H4 (cell line): Measurements from ENCODE around the gene THTPA. TPM values are rescaled to one million over a fixed set of nuclear protein-coding genes. Genes with fewer than 3 reads are reported as not detected.
"Not testable (repeated sequence)": the region's sequence is repeated elsewhere in the genome, so short reads cannot be mapped to it uniquely, and the experiment has no call there.

ENCODE experiments used
- DNase-seq: peaks from one replicate; pipeline ENCODE4 v3.0.0-alpha.2; 2015; ENCODE audit warnings: low spot score
- total RNA-seq: library from RNA; depleted of rRNA; stranded (reverse); fragments of >200 nt; shearing (Covaris generic); gene quantifications from 2 replicates; pipeline ENCODE4 v1.2.3, GENCODE V29; 2014

THTPA gene
- total RNA-seq, 1 experiment from 2014 or later = 11.8 TPM

DNA sequence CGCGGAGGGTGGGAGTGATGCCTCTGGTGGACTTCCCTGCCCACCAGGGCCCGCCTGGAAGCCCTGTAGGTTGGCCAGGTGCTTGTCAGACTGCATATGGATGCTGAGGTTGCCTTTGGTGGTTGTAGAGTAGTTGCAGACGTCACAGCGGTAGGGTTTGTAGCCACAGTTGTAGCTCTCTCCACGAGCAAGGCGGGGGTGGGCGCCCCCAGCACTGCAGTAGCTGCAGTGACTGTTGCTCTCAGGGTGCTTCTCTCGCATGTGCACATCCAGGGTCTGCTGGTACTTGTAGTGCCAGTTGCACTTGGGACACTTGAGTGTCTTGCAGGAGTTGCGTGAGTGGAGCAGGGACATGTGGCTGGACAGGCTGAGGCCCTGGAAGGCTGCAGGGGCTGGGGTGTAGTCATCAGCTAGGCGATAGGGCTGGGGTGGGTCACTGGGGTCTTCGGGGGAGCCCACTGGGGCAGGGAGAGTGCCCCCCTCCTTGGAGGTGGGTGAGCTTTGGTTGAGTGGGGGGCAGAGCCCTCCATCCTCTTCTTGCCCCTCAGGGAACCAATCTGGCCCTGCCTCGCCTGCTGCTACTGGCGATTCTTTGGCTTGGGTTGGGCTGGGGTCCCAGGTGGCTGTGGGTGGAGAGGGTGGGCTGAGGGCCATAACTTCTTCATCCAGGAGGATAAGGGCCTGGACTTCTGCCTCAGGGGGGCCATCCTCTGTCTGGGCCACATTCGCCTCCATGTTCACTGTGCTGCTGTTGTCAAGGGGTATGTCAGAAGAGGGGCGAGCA lies 22.2 kb upstream of the THTPA start:
- no peak for DNase-seq

- no peak for DNase-seq
These were observed 20.1 kb upstream of the THTPA start for GRCh38 chr14:23535943-23536342.

DNA sequence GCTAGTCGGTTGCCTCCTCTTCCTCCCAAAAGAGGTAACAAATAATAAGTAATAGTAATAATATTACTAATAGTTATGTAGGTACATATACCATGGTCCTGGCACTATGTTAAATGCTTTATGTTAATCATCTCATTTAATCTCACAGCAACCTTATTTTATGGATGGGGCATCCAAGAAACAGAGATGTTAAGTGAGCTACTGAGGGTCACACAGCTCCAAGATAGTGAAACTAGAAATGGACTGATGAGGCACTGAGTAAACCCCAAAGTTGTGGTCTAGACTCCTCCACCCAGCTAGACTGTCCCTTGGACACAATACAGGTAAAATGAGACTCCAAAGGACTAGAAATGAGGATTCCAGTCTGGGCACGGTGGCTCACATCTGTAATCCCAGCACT lies 19.6 kb upstream of the THTPA start:
- DNase-seq = no peak

DNA sequence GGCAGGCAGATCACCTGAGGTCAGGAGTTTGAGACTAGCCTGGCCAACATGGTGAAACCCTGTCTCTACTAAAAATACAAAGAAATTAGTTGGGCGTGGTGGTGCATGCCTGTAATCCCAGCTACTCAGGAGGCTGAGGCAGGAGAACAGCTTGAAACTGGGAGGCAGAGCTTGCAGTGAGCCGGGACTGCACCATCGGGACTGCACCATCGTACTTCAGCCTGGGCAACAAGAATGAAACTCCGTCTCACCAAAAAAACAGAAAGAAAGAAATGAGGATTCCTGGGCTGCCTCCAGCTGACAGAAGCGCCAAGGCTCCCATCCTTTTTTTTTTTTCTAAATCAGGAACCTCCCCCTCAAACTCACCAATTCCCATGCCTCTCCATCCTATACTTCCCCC lies 19.2 kb upstream of the THTPA start:
- DNase-seq = not testable (repeated sequence)

- DNase-seq = no peak
These were observed 18.6 kb upstream of the THTPA start for GRCh38 chr14:23537351-23538049.

DNA sequence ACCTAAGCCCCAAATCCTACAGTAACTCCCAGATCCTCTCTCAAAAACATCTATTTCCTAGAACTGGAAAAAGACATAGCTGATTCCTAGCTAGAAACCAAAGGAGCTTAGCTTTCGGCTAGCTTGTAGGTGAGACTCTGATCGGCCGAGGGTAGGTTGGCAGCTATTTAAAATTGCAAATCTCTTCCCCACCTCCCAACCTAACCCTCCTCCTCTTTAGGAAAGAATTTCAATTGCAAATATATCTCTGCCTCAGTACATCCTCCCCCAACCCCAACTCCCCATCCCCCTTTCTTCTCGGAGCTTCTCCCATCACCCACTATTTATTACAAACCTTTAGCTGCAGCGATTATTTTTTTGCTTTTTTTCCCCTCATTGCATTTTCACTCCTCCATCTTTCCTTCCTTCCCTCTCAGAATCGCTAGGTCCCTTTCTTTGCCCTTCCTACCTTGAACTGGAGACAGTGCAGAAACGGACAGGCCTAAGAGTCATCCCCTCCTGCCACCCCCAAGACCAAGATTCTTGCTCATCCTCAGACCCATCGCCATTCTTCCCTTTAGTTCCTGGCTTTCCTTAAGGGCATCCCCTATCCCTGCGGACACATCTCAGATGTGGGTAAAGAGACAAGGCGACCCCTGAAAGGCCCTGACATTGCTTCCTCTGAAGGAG lies 17.9 kb upstream of the THTPA start:
- DNase-seq = no peak

GRCh38 chr14:23538785-23539184 lies 17.3 kb upstream of the THTPA start:
- no peak for DNase-seq

DNA sequence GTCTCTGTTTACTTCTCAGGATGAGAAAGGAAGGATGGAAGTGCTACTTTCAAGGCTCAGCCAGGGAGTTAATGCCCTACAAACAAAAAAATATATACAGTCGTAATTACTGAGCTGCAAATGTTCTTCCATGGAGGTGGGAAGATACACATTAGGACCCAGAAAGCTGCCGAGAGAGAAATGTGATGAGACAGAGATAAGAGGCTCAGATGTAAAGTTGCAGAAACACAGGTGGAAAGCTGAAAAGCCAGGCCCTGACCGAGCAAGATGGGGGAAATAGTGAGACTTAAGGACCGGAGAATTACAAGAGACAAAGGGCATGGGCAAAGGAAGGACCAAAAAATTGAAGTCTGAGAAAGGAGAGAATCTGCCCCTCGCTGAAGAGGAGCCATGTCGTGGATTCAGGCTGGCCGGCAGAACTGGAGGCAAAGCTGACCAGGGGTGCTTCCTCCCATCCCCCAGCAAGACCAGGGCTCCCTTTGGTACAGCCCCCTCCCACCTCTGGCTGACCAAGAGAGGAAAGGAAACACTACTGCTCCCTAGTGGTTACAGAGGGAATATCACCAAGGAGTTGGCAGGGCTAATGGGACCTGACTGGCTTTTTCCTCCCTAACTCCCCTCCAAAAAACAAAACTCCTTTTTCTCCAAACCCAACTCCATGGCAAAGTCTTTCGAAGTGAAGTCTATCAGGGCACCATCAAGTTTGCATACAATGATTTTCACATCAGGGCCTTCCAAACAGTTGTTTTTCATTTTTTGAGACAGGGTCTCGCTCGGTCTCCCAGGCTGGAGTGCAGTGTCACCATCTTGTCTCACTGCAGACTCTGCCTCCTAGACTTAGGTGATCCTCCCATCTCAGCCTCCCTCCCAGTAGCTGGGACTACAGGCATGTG lies 16.6 kb upstream of the THTPA start:
- DNase-seq = peak; percentile 37

DNA sequence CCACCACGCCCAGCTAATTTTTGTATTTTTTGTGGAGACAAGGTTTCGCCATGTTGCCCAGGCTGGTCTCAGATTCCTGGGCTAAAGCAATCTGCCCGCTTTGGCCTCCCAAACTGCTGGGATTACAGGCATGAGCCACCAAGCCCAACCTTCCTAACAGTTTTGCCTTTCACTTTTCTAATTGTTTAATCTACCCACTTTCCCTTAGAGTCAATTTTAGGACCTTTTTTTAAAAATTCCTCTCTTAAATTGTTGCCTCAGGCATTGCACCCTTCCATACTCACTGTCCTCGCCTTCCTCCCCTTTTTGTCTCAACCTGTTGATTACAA lies 16.0 kb upstream of the THTPA start:
- DNase-seq = no peak

DNA sequence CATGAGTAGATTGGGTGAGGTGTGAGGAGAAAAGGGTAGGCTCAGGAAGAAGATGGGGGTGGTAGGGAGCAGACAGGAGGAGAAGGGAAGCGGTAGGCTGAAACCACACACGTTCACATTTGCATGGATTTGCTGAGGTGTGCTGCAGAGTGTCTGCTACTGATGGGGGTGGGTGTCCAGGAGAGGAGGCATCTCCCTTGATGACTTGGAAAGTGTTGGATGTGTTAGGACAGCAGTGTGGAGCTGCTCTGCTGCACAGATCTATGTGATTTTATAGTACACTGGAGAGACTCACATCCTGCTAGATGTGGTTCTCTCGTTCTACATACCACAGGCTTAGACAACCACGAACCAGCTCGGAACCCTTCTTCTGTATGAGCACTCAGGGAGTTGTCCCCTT lies 13.8 kb upstream of the THTPA start:
- DNase-seq = no peak

DNA sequence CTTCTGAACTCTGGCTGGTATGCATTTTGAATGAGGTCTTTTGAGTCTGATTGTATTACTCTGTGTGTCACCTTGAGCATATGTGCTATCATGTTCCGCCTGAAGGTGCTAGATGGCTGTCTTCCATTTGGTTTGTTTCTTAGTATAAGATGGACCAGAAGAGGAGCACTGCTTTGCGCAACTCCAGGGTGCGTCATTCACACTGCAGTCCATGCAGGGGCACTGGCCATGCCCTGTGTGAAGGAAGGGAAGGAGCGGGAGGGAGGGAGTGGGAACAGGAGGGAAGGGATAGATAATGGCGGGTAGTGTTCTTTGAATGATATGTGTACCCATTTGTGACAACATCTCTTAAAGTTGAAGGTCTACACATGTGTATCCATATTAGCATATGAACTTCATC lies 12.7 kb upstream of the THTPA start:
- no peak for DNase-seq

- DNase-seq = no peak
These were observed 11.3 kb upstream of the THTPA start for GRCh38 chr14:23544511-23545447.

- DNase-seq = no peak
These were observed 10.2 kb upstream of the THTPA start for GRCh38 chr14:23545740-23546365.

DNA sequence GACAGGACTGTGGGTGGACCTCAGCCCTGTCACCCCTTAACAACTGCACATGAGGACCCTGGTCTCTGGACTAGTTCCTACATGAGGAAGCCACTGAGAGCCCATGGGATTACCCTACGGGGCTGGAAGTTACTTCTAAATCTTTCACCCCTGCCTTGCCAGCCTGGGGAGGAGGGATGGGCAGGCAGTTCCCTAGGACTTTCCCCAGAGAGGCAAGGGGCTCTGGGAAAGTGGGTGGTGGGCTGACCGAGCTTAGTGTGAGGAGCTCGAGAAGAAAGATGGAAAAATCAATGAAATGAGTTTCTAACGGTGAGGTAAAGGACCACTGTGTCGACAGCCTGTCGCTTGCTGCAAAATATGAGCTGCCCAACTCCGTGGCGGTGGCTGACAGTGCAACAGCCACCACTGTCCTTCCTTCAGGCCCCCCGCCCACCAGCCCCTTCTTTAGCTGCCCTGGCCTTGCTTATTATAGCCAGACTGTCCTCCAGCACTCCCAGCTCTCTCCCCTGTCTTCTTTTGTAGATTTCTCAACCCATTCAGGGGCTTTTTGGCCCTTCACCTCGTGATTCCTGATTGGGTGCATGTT lies 9.5 kb upstream of the THTPA start:
- no peak for DNase-seq

- DNase-seq = no peak
These were observed 8.1 kb upstream of the THTPA start for GRCh38 chr14:23547924-23548323.

DNA sequence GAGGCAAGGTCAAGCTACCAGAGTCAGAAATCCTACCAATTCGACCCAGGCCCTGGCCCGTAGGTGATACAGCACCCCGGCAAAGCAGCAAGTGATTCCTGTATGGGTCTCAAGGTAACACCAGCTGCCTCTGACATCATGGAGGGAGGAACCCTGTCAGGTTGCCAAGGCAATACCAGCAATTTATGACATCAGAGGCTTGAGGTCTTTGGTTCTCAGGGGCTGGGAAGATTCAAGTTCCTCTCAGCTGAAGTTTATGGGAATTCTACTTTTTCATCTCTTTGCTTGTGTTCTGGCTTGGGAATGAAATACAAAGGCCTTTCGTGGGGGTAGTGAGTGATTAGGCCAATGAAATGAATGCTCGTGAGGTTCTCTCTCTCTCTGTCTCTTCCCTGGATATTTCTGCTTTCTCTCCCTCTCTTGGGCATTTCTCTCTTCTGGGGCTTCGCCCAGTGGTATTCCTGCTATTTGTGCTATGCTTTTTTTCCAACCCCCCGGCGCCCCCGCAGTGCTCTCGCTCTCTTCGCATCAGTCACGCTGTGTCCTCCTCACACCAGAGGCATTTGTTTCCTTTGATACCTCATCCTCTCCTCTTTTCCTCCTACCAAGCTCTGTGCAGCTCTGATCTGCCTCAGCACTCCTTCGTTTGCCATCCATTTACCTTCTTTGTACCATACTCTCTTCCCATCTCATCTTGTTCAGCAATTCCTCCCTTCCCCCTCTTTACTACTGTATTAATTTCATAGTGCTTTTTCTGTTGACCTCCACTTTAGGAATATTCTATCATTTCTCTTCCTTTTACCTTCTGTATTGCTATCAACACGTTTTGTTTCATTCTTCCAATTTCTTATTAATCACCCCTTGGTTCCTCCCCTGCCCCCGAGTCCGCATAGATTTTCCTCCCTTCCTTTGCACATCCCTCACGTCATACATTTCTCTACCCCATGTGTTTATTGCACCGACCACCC lies 7.4 kb upstream of the THTPA start:
- DNase-seq = no peak

DNA sequence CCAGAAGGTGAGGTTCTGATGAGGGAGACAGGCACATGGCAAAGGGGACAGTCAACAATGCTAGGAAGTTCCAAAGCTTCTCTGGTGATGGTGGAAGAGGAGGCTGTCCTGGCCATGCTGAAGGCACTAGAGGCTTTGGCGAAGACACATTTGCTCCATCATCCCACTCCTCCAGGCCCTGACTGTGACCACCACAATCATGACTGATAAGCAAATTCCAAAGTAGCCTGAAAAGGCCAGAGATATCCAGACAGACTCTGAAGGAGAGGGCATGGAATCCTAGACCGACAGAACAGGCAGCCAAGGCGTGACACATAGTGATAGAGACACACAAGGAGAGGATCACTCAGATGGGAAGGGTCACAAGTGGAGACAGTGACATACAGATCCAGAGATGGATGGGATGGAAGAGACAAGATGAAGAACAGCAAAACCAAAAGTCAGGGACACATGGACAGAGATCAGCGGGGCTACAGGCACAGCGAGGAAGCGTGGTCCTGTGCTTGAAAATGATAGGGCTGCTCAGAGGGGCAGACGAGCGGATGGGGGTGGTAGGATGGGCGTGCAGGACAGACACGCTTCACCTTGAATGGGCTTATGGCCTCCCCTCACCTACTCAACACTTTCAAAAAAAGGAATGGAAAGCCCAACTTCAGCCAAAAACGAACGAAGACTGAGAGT lies 5.8 kb upstream of the THTPA start:
- DNase-seq = no peak

- no peak for DNase-seq
These were observed 5.2 kb upstream of the THTPA start for GRCh38 chr14:23550812-23551265.
